ENCODE results near the gene RAB4A.

The RAB4A gene

DNA sequence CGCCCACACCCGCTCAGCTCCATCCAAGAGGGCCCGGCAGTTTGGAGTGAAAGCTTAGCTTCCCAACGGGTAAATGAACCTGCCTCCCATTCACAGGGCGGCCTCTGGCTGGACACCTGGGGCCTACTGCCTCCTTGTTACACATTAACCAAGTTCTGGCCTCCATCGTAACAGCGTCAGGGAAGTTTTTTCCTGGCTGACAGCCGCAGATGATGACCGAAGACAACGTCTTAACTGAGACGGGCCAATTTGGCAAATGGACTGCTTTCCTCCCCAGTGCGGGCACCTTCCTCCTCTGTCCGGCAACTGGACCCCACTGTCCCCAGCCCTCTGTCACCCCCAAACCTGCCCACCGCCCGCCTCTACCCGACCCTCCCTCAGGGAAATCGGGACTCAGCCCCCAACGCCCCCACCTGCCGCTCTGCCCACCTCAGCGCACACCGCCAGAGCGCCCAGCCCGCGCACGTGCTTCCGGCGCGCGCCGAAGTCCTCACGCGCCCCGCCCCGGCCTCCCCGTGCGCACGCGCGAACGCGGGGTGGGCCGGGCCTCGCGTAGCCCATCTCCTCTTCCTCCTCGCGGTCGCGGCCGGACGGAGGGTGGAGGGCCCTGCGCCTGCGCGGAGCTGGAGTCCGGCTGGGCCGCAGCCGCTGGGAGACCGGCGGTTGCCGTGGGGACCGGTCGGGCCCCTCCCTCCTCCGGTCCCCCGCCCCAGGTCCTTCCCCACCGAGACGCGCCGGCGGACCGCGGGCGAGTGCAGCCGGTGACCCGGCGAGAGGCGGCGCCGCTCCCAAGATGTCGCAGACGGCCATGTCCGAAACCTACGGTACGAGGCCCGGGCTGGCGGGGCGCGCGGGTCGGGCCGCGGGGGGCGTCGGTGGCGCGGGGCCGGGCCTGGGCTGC is at the start of gene RAB4A:
Gene RAB4A, plus strand, starts transcription at position 565 of the 901 bp plus-strand sequence. Its CDS starts 229 bp downstream, at position 794.
- peak within 1 kb of the TSS; percentile 79 for H3K4me3 ChIP-seq (ENCODE audit: low read depth, low read length)
- peak; percentile 62 for TF ChIP-seq POLR2A (IDR thresholded peaks at IDR 0.05; ENCODE audit: extremely low read depth, insufficient read length)
- peak; percentile 79 for TF ChIP-seq MYC (IDR thresholded peaks at IDR 0.05; ENCODE audit: low read depth, low read length)
- TF ChIP-seq, protein P1, sequence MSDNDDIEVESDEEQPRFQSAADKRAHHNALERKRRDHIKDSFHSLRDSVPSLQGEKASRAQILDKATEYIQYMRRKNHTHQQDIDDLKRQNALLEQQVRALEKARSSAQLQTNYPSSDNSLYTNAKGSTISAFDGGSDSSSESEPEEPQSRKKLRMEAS (IDR thresholded peaks at IDR 0.05; ENCODE audit: low read depth, low read length), result peak; percentile 96
- TF ChIP-seq, protein P2, sequence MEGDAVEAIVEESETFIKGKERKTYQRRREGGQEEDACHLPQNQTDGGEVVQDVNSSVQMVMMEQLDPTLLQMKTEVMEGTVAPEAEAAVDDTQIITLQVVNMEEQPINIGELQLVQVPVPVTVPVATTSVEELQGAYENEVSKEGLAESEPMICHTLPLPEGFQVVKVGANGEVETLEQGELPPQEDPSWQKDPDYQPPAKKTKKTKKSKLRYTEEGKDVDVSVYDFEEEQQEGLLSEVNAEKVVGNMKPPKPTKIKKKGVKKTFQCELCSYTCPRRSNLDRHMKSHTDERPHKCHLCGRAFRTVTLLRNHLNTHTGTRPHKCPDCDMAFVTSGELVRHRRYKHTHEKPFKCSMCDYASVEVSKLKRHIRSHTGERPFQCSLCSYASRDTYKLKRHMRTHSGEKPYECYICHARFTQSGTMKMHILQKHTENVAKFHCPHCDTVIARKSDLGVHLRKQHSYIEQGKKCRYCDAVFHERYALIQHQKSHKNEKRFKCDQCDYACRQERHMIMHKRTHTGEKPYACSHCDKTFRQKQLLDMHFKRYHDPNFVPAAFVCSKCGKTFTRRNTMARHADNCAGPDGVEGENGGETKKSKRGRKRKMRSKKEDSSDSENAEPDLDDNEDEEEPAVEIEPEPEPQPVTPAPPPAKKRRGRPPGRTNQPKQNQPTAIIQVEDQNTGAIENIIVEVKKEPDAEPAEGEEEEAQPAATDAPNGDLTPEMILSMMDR (IDR thresholded peaks at IDR 0.05; ENCODE audit: low read depth, low read length), result no peak
- DNase-seq (ENCODE audit: low read depth), result peak; percentile 89

- TF ChIP-seq, protein P1 (IDR thresholded peaks at IDR 0.05; ENCODE audit: low read depth, low read length), result no peak
- TF ChIP-seq MYC (IDR thresholded peaks at IDR 0.05; ENCODE audit: low read depth, low read length) (no peak), POLR2A (IDR thresholded peaks at IDR 0.05; ENCODE audit: extremely low read depth, insufficient read length) (no peak)
- TF ChIP-seq, protein P2 (IDR thresholded peaks at IDR 0.05; ENCODE audit: low read depth, low read length), result no peak
- DNase-seq (ENCODE audit: low read depth), result no peak
- no peak overlapping the region for H3K4me3 ChIP-seq (ENCODE audit: low read depth, low read length)
Measured at GRCh38 chr1:229222081-229222480, 48.8 kb upstream of the RAB4A start.

DNA sequence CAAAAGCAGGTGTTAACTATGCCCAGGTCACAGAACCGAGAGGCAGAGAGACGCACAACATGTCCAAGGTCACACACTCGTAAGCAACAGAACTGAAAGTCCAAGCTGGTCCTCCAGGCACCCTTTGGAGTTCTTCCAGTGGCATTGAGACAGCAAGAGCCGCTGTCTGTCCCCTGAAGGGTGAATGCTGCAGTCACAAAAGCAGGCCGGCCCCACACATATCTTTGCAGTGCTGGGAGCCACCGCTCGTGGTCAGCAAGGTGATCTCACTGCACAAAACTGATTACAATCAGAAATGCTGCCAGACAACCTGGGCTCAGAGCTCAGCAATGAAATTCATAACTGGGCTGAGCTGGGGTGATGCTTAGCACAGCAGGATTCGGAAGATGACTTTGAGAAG is 47.4 kb upstream of the RAB4A start:
- TF ChIP-seq, protein P1 (IDR thresholded peaks at IDR 0.05; ENCODE audit: low read depth, low read length), result no peak
- TF ChIP-seq POLR2A (IDR thresholded peaks at IDR 0.05; ENCODE audit: extremely low read depth, insufficient read length) (no peak), MYC (IDR thresholded peaks at IDR 0.05; ENCODE audit: low read depth, low read length) (no peak)
- TF ChIP-seq, protein P2 (IDR thresholded peaks at IDR 0.05; ENCODE audit: low read depth, low read length), result no peak
- DNase-seq (ENCODE audit: low read depth), result no peak
- no peak overlapping the region for H3K4me3 ChIP-seq (ENCODE audit: low read depth, low read length)

DNA sequence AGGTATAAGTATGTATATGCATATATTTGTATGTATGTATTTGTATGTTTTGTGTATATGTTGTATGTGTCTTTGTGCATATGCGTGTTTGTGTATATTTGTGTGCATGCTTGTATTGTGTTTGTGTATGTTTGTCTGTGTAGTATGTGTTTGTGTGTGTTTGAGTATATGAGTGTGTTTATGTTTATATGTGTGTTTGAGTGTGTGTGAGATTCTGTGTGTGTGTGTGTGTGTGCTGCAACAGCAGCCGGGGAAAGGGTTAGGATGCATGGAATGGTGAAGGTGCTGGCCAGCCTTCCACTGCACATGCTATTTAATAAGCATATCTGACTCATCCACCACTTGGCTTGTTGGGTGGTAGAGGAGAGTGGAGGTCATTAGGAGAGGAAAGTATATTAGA is 46.6 kb upstream of the RAB4A start:
- TF ChIP-seq POLR2A (IDR thresholded peaks at IDR 0.05; ENCODE audit: extremely low read depth, insufficient read length) (no peak), MYC (IDR thresholded peaks at IDR 0.05; ENCODE audit: low read depth, low read length) (no peak)
- TF ChIP-seq, protein P2 (IDR thresholded peaks at IDR 0.05; ENCODE audit: low read depth, low read length), result no peak
- TF ChIP-seq, protein P1 (IDR thresholded peaks at IDR 0.05; ENCODE audit: low read depth, low read length), result no peak
- DNase-seq (ENCODE audit: low read depth), result no peak
- H3K4me3 ChIP-seq (ENCODE audit: low read depth, low read length), result no peak overlapping the region

- no peak for TF ChIP-seq POLR2A (IDR thresholded peaks at IDR 0.05; ENCODE audit: extremely low read depth, insufficient read length)
- TF ChIP-seq, protein P1 (IDR thresholded peaks at IDR 0.05; ENCODE audit: low read depth, low read length), result no peak
- H3K4me3 ChIP-seq (ENCODE audit: low read depth, low read length), result no peak overlapping the region
- peak; percentile 51 for DNase-seq (ENCODE audit: low read depth)
Measured at GRCh38 chr1:229225331-229225782, 45.6 kb upstream of the RAB4A start.

DNA sequence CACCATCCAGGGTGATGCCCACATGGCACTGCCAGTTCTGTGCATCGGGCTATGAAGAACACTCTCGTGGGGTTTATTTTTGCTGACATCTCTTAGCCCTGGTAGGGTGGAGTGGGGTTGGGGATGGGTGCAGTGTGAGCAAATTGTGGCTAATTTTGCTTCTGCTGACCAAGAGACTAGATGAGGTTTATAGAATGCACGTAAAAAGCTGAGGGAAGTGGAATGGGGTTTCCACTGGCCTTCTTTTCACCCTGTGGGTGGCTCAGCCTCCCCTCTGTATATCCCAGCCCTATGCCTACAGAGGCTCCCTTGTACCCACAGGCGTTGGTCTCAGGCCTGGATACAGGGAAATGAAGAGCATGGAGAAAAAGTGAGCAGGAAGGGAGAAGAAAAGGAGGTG is 44.1 kb upstream of the RAB4A start:
- TF ChIP-seq MYC (IDR thresholded peaks at IDR 0.05; ENCODE audit: low read depth, low read length) (no peak), POLR2A (IDR thresholded peaks at IDR 0.05; ENCODE audit: extremely low read depth, insufficient read length) (no peak)
- TF ChIP-seq, protein P1 (IDR thresholded peaks at IDR 0.05; ENCODE audit: low read depth, low read length), result no peak
- TF ChIP-seq, protein P2 (IDR thresholded peaks at IDR 0.05; ENCODE audit: low read depth, low read length), result no peak
- no peak overlapping the region for H3K4me3 ChIP-seq (ENCODE audit: low read depth, low read length)
- DNase-seq (ENCODE audit: low read depth), result no peak
